Measurements from ENCODE around the gene RHOXF1. TPM values are rescaled to one million over a fixed set of nuclear protein-coding genes. Genes with fewer than 3 reads are reported as not detected.

Gene RHOXF1
- total and polyA plus RNA-seq, 10 of the 15 experiments (the other 5 are each of a cell fraction or from before 2014, with no cell fraction given): 0.10 to 2.5 TPM; not detected in 8

GRCh38 chrX:120087289-120088017 lies 28.3 kb downstream of the RHOXF1 start (continued):
- TF ChIP-seq, protein P1, sequence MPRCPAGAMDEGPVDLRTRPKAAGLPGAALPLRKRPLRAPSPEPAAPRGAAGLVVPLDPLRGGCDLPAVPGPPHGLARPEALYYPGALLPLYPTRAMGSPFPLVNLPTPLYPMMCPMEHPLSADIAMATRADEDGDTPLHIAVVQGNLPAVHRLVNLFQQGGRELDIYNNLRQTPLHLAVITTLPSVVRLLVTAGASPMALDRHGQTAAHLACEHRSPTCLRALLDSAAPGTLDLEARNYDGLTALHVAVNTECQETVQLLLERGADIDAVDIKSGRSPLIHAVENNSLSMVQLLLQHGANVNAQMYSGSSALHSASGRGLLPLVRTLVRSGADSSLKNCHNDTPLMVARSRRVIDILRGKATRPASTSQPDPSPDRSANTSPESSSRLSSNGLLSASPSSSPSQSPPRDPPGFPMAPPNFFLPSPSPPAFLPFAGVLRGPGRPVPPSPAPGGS (IDR thresholded peaks at IDR 0.05; ENCODE audit: borderline replicate concordance, insufficient read depth, low read depth, low read length, poor library complexity, severe bottlenecking): no peak
- TF ChIP-seq SPI1 (IDR thresholded peaks at IDR 0.05; ENCODE audit: borderline replicate concordance, insufficient read depth, low read depth, low read length): peak; percentile 76; the same call in 1 of the 2 replicates
- no peak for TF ChIP-seq ZNF207 (IDR thresholded peaks at IDR 0.05; ENCODE audit: borderline replicate concordance)
- TF ChIP-seq ATF3 (IDR thresholded peaks at IDR 0.05; ENCODE audit: borderline replicate concordance, extremely low read depth, low read depth, low read length): no peak
- TF ChIP-seq NR2F1 (conservative IDR thresholded peaks at IDR 0.05): no peak
- TF ChIP-seq EGR1 (IDR thresholded peaks at IDR 0.05; ENCODE audit: borderline replicate concordance in 1 of 2, low read depth in 2 of 2, low read length in 2 of 2): peak in 1 of 2 experiments; percentile 32; a peak in 1 of 3 replicates
- no peak for TF ChIP-seq YY1 (IDR thresholded peaks at IDR 0.05; ENCODE audit: low read depth, low read length)
- TF ChIP-seq ESRRA (IDR thresholded peaks at IDR 0.05; ENCODE audit: low read length): no peak
- TF ChIP-seq DPF2 (IDR thresholded peaks at IDR 0.05): 0 out of 2 replicates have a peak, but pooled peaks have one; percentile 27
- no peak for TF ChIP-seq ETV6 (conservative IDR thresholded peaks at IDR 0.05 in 1 of 2, IDR thresholded peaks at IDR 0.05 in 1 of 2; ENCODE audit: borderline replicate concordance in 1 of 2, low read depth in 1 of 2)
- TF ChIP-seq BCL11A (IDR thresholded peaks at IDR 0.05; ENCODE audit: low read depth, low read length): no peak
- TF ChIP-seq, protein P2, sequence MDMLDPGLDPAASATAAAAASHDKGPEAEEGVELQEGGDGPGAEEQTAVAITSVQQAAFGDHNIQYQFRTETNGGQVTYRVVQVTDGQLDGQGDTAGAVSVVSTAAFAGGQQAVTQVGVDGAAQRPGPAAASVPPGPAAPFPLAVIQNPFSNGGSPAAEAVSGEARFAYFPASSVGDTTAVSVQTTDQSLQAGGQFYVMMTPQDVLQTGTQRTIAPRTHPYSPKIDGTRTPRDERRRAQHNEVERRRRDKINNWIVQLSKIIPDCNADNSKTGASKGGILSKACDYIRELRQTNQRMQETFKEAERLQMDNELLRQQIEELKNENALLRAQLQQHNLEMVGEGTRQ (IDR thresholded peaks at IDR 0.05; ENCODE audit: borderline replicate concordance, low read depth, low read length): no peak
- TF ChIP-seq, protein P3, sequence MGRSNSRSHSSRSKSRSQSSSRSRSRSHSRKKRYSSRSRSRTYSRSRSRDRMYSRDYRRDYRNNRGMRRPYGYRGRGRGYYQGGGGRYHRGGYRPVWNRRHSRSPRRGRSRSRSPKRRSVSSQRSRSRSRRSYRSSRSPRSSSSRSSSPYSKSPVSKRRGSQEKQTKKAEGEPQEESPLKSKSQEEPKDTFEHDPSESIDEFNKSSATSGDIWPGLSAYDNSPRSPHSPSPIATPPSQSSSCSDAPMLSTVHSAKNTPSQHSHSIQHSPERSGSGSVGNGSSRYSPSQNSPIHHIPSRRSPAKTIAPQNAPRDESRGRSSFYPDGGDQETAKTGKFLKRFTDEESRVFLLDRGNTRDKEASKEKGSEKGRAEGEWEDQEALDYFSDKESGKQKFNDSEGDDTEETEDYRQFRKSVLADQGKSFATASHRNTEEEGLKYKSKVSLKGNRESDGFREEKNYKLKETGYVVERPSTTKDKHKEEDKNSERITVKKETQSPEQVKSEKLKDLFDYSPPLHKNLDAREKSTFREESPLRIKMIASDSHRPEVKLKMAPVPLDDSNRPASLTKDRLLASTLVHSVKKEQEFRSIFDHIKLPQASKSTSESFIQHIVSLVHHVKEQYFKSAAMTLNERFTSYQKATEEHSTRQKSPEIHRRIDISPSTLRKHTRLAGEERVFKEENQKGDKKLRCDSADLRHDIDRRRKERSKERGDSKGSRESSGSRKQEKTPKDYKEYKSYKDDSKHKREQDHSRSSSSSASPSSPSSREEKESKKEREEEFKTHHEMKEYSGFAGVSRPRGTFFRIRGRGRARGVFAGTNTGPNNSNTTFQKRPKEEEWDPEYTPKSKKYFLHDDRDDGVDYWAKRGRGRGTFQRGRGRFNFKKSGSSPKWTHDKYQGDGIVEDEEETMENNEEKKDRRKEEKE (IDR thresholded peaks at IDR 0.05): no peak
- TF ChIP-seq RAD51 (IDR thresholded peaks at IDR 0.05): no peak
- TF ChIP-seq ZSCAN29 (IDR thresholded peaks at IDR 0.05): no peak
- no peak for TF ChIP-seq MEF2A (IDR thresholded peaks at IDR 0.05; ENCODE audit: insufficient read depth, low read depth, low read length)
- TF ChIP-seq KDM1A (IDR thresholded peaks at IDR 0.05; ENCODE audit: borderline replicate concordance): no peak
- no peak for TF ChIP-seq FOXM1 (IDR thresholded peaks at IDR 0.05; ENCODE audit: low read depth, low read length)
- TF ChIP-seq, protein P4, sequence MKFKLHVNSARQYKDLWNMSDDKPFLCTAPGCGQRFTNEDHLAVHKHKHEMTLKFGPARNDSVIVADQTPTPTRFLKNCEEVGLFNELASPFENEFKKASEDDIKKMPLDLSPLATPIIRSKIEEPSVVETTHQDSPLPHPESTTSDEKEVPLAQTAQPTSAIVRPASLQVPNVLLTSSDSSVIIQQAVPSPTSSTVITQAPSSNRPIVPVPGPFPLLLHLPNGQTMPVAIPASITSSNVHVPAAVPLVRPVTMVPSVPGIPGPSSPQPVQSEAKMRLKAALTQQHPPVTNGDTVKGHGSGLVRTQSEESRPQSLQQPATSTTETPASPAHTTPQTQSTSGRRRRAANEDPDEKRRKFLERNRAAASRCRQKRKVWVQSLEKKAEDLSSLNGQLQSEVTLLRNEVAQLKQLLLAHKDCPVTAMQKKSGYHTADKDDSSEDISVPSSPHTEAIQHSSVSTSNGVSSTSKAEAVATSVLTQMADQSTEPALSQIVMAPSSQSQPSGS (IDR thresholded peaks at IDR 0.05; ENCODE audit: low read length): no peak
- no peak for TF ChIP-seq STAT1 (conservative IDR thresholded peaks at IDR 0.05)
- TF ChIP-seq NR2C1 (IDR thresholded peaks at IDR 0.05): no peak
- no peak for TF ChIP-seq SUPT20H (IDR thresholded peaks at IDR 0.05; ENCODE audit: borderline replicate concordance, control insufficient read depth, low read depth, low read length)
- no peak for TF ChIP-seq SREBF1 (IDR thresholded peaks at IDR 0.05; ENCODE audit: low read length)
- no peak for TF ChIP-seq KLF5 (IDR thresholded peaks at IDR 0.05; ENCODE audit: partially characterized antibody)
